NCI-H1092 (cell line): Measurements from ENCODE around the gene NPY1R.

Experiments
- DNase-seq: peaks from one replicate; lab custom pipeline; 2025; lab: John Stamatoyannopoulos, UW

The NPY1R gene

DNA sequence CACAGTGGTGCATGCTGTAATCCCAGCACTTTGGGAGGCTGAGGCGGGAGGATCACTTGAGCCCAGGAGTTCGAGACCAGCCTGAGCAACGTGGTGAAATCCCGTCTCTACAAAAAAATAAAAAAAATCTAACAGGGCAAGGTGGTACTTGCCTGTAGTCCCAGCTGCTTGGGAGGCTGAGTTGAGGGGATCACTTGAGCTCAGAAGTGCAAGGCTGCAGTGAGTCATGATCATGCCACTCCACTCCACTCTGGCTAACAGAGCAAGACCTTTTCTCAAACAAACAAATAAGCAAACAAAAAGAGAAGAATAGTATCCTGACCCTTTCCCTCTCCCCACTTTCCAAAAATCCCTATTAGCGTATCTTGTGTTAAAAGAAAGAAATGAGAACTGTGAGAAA, 52.7 kb downstream of the NPY1R start:
- no peak for DNase-seq

- DNase-seq = no peak
Observed at GRCh38 chr4:163274861-163275260, 57.5 kb downstream of the NPY1R start.
